ENCODE measurements around the gene RFNG.

DNA sequence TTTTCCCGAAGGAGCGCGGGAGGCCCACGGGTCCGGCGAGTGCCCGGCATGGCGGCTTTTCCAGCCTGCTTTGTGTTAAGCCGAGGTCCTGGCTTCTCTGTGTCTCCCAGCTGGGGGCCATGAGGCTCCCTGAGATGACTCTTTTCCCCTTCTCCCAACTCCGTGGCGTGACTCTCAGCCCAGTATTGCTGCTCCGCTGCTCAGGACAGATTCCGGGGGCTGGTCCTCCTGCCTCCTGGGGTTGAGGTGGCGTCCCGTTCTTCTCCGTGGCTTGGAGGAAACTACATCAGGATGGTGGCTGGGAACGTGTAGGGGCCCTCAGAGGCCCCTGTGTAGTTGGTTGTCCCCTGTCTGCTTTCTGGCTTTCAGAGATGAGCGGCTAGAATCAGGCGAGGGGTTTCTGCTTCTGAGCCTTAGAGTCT, 1.0 kb upstream of the RFNG start:
- no peak for TF ChIP-seq EZH2 (IDR thresholded peaks at IDR 0.05; ENCODE audit: borderline replicate concordance, low read depth, low read length, poor library complexity, severe bottlenecking)
- TF ChIP-seq, protein P1, sequence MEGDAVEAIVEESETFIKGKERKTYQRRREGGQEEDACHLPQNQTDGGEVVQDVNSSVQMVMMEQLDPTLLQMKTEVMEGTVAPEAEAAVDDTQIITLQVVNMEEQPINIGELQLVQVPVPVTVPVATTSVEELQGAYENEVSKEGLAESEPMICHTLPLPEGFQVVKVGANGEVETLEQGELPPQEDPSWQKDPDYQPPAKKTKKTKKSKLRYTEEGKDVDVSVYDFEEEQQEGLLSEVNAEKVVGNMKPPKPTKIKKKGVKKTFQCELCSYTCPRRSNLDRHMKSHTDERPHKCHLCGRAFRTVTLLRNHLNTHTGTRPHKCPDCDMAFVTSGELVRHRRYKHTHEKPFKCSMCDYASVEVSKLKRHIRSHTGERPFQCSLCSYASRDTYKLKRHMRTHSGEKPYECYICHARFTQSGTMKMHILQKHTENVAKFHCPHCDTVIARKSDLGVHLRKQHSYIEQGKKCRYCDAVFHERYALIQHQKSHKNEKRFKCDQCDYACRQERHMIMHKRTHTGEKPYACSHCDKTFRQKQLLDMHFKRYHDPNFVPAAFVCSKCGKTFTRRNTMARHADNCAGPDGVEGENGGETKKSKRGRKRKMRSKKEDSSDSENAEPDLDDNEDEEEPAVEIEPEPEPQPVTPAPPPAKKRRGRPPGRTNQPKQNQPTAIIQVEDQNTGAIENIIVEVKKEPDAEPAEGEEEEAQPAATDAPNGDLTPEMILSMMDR (conservative IDR thresholded peaks at IDR 0.05; ENCODE audit: low read depth, low read length), result no peak

Measured in A673 (cell line).